HG03469 (cell line): ENCODE measurements around the gene TRIP6.
"Not testable (repeated sequence)": the region's sequence is repeated elsewhere in the genome, so short reads cannot be mapped to it uniquely, and the experiment has no call there.

ENCODE experiments used
- ATAC-seq: cut with Tn5 transposase; IDR thresholded peaks from one replicate; pipeline ENCODE4 v1.9.1; 2021; ENCODE audit warnings: mild to moderate bottlenecking, moderate library complexity, moderate number of reproducible peaks; ENCODE audit not compliant: unreplicated experiment

The TRIP6 gene

DNA sequence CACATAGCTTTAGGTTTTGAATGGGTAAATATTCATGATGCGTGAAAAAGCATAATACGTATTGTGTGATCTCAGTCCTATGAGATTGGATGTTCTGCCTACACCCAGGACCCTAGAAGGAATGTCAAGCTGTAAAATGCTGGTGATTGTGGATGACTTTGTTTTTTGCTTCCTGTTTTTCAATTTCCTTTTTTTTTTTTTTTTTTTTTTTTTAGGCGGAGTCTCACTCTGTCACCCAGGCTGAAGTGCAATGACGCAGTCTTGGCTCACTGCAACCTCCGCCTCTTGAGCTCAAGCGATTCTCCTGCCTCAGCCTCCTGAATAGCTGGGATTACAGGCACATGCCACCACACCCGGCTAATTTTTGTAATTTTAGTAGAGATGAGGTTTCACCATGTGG, 43.3 kb downstream of the TRIP6 start:
- ATAC-seq: not testable (repeated sequence)

DNA sequence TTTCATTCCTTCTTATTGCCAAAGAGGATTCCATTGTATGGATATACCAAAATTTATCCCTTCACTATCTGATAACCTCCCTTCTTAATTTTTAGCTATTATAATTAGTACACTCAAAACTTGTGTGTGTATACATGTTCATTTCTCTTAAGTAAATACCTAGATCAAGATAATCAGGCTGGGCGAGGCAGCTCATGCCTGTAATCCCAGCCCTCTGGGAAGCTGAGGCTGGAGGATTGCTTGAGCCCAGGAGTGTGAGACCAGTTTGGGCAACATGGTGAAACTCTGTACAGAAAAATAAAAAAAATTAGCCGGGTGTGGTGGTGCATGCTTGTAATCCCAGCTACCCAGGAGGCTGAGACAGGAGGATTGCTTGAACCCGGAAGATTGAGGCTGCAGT, 44.3 kb downstream of the TRIP6 start:
- no peak for ATAC-seq

GRCh38 chr7:100914208-100914878, 47.2 kb downstream of the TRIP6 start:
- ATAC-seq: no peak

DNA sequence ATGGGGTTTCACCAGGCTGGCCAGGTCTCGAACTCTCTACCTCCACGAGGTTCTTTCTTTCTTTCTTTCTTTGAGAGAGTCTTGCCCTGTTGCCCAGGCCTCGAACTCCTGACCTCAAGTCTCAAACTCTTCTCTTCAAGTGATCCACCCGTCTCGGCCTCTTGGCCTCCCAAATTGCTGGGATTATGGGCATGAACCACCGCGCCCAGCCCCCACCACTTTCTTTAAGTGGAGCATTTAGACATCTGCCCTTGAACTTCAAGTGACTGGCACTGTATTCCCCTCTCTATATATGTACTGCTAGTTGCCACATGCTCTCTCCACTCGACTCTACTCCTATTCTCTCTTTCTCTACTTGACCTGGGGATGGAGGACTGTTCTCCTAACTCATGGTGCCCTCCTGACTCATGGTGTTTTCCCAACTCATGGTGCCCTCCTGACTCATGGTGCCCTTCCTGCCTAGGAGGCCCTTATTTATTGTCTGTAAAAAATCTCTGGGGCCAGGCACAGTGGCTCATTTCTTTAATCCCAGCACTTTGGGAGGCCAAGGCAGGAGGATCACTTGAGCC, 47.8 kb downstream of the TRIP6 start:
- no peak for ATAC-seq

DNA sequence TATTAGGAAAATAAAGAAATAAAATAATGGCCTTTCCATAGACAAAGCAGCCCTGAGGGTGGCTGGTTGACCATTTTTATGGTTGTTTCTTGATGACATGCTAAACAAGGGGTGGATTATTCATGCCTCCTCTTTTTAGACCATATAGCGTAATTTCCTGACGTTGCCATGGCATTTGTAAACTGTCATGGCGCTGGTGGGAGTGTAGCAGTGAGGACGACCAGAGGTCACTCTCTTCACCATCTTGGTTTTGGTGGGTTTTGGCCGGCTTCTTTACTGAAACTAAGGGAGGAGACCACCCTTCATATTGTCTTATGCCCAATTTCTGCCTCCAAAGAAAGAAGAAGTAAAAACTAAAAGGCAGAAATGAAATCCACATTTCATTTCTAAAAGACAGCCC, 52.1 kb downstream of the TRIP6 start:
- ATAC-seq: not testable (repeated sequence)

GRCh38 chr7:100919779-100920437, 52.7 kb downstream of the TRIP6 start:
- not testable (repeated sequence) for ATAC-seq

- ATAC-seq: no peak
Observed at GRCh38 chr7:100921039-100921438, 53.9 kb downstream of the TRIP6 start.
